Epithelial cell of esophagus (primary cell): ENCODE measurements around the gene SSR3.
"Not testable (repeated sequence)": the region's sequence is repeated elsewhere in the genome, so short reads cannot be mapped to it uniquely, and the experiment has no call there.

Source experiments
- DNase-seq: peaks from one replicate; pipeline ENCODE4 v3.0.0; 2010; ENCODE audit warnings: low read depth
- H3K4me3 ChIP-seq: 2 replicates; pipeline ENCODE4 v1.5.1; 2011; ENCODE audit warnings: mild to moderate bottlenecking, low read length, control low read depth
- TF ChIP-seq, protein P1 (sequence below): IDR thresholded peaks from 2 replicates; pipeline ENCODE4 v1.5.1; 2011; ENCODE audit warnings: low read depth, mild to moderate bottlenecking, low read length, control low read depth, inconsistent platforms; ENCODE audit not compliant: insufficient read depth; ENCODE audit errors: missing control alignments

SSR3 gene

DNA sequence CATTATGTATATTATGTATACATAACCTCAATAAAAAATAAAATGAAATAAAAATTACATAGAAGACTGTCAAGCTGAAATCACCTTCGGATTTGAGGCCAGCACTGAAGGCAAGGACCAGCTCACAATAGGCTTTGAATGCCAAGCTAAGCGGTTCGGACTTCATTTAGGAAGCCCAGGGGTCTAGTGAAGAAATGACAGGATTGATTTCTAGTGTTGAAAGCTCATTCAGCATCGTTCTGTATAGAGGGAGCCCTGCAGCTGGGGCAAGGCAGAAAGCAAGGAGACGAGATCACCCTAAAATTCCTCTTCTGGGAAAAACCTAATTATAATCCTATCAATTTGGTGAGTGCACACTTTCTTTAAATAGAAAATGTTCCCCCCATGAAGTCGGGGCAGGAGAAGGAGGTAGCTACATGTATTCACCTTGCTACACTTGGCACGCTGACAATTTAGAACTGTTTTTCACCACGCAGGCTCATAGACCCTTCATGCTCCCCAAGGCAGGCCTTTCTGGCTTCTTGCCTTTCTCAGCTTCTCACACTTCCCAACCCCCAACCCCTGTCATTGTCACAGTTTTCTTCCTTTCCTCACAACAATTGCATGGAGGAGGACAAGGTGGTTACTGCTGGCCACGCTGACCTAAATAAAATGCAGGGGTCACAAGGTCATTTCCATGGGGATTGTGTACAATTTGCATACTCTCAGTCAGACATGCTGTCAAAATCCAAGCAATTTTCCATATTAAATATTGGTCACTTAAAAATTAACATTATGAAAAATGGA, 44.4 kb upstream of the SSR3 start:
- no peak overlapping the region for H3K4me3 ChIP-seq
- TF ChIP-seq, protein P1, sequence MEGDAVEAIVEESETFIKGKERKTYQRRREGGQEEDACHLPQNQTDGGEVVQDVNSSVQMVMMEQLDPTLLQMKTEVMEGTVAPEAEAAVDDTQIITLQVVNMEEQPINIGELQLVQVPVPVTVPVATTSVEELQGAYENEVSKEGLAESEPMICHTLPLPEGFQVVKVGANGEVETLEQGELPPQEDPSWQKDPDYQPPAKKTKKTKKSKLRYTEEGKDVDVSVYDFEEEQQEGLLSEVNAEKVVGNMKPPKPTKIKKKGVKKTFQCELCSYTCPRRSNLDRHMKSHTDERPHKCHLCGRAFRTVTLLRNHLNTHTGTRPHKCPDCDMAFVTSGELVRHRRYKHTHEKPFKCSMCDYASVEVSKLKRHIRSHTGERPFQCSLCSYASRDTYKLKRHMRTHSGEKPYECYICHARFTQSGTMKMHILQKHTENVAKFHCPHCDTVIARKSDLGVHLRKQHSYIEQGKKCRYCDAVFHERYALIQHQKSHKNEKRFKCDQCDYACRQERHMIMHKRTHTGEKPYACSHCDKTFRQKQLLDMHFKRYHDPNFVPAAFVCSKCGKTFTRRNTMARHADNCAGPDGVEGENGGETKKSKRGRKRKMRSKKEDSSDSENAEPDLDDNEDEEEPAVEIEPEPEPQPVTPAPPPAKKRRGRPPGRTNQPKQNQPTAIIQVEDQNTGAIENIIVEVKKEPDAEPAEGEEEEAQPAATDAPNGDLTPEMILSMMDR: no peak
- no peak for DNase-seq

- no peak for DNase-seq
- TF ChIP-seq, protein P1: no peak
- no peak overlapping the region for H3K4me3 ChIP-seq
Measured at GRCh38 chr3:156598413-156598812, 43.5 kb upstream of the SSR3 start.

DNA sequence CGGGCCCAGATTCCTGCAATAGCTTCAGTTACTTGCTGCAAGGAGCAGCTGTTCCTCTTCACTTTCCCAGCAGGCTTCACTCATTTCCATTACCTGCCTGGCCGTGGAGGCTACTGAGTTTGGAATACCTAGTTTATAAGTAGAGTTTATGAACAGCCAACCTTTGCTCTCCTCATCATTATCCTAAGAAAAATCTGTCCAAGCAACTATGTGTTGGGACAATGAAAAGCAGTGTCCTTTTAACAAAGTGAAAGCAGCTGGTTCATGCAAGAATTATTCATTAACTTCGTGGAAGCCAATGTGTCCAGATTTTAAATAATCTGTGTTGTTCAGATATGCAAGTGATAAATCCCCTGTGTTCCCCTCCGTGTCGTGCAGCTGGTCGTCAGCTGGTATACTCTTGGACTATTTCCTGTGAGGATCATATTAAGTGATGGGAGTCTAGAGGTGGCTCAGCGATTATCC, 39.3 kb upstream of the SSR3 start:
- TF ChIP-seq, protein P1: no peak
- no peak for DNase-seq
- H3K4me3 ChIP-seq: no peak overlapping the region

- H3K4me3 ChIP-seq: no peak overlapping the region
- DNase-seq: no peak
- TF ChIP-seq, protein P1: no peak
Measured at GRCh38 chr3:156593814-156594213, 38.9 kb upstream of the SSR3 start.

- H3K4me3 ChIP-seq, DNase-seq: not testable (repeated sequence)
Measured at GRCh38 chr3:156589806-156590205, 34.9 kb upstream of the SSR3 start.

DNA sequence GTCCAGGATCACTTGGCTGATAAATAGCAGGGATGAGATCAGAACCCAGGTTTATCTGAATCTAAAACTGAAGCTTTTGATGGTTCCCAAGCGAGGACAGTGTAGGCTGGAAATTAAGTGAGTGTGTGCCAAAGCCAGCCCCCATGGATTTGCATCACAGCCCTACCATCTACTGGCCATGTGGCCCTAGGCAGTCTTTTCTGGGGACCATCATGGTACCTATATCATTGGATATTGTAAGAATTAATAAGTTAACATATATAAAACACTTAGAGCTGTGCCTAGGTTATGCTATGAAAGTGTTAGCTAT, 32.8 kb upstream of the SSR3 start:
- DNase-seq: no peak
- TF ChIP-seq, protein P1: no peak
- no peak overlapping the region for H3K4me3 ChIP-seq

DNA sequence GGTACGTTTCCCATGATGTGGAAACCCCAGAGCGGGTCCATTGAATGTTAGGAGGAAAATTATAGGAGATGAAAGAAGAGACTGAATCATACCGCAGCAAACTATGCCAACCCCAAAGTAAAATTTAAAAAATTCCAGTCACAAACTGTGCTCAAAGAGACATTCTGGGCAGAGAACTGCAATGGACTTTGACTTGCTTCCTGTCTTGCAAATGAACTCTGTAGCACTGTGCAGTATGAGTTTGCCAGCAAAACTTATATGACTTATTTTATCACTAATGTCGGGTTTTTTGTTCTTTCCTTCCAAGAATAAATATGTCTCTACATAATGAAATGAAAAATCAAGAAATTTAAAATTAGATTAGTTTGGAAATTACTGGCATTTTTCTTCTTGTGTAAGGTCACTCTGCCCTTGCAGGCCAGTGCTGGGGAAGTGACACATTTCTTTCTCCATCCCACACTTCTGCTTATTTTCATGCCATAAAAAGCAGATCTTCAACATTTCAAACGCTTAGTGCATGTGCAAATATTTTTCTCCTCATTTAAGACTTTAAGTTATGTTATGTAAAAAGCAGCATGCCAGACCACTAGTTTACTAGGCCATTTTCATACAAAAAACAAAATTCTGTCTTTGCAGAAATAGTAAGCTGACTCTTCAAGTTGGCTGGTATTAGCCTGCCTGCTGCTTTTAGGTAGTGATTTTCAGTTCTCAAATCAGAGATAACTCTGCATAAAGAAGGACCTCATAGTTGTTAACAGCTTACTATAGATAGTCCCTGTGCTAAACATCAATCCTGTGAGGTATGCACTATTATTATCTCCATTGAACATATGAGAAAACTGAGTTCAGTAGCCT, 32.2 kb upstream of the SSR3 start:
- DNase-seq: no peak
- TF ChIP-seq, protein P1: no peak

More for the DNA sequence above, 32.2 kb upstream of the SSR3 start:
- no peak overlapping the region for H3K4me3 ChIP-seq
